ENCODE data around the gene CCDC107.

DNA sequence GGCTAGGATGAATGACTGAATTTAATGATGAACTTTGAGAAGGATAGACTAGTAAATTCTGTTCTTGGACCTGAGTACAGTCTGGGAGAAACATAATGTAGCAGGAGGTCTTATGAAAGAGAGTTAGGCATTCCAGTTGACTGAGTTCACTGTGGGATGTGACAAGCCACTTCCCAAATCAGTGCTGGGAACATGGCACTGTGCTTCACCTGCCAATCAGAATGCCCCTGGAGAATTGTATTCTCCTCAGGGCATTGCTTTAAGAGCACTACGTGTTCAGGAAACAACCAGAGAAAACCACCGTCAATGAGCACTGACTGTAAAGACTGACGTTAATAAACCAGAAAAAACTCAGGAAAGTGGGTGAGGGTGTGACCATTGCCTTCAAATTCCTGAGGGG is 1.2 kb downstream of the CCDC107 start:
- TF ChIP-seq, protein P1, sequence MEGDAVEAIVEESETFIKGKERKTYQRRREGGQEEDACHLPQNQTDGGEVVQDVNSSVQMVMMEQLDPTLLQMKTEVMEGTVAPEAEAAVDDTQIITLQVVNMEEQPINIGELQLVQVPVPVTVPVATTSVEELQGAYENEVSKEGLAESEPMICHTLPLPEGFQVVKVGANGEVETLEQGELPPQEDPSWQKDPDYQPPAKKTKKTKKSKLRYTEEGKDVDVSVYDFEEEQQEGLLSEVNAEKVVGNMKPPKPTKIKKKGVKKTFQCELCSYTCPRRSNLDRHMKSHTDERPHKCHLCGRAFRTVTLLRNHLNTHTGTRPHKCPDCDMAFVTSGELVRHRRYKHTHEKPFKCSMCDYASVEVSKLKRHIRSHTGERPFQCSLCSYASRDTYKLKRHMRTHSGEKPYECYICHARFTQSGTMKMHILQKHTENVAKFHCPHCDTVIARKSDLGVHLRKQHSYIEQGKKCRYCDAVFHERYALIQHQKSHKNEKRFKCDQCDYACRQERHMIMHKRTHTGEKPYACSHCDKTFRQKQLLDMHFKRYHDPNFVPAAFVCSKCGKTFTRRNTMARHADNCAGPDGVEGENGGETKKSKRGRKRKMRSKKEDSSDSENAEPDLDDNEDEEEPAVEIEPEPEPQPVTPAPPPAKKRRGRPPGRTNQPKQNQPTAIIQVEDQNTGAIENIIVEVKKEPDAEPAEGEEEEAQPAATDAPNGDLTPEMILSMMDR (conservative IDR thresholded peaks at IDR 0.05; ENCODE audit: low read length) = no peak
- no peak for TF ChIP-seq EZH2phosphoT487 (IDR thresholded peaks at IDR 0.05; ENCODE audit: borderline replicate concordance, low read depth, low read length)

All from OCI-LY7 (cell line).